HepG2 (cell line): ENCODE data around the gene ZDHHC18. TPM values are rescaled to one million over a fixed set of nuclear protein-coding genes. Genes with fewer than 3 reads are reported as not detected.

Experiments used
- ATF7 ChIP-seq, 2 experiments: fragments of 450-650 bp in 1 of 2; sonication (generic) in 1 of 2; formaldehyde crosslinking in 1 of 2; IDR thresholded peaks; 2 replicates each; pipeline versions ENCODE4 v1.4.0 to v1.6.1; 2016 to 2020; ENCODE audit warnings: antibody characterized with exemption in 1 of 2, mild to moderate bottlenecking in 1 of 2, missing genetic modification reagents in 1 of 2
- E2F1 ChIP-seq: sonication (generic); formaldehyde crosslinking; IDR thresholded peaks from 2 replicates; pipeline ENCODE4 v1.5.0; 2020; ENCODE audit warnings: missing genetic modification reagents
- JUNB ChIP-seq: sonication (generic); formaldehyde crosslinking; IDR thresholded peaks from 2 replicates; pipeline ENCODE4 v1.8.0; 2022; ENCODE audit warnings: missing genetic modification reagents, mild to moderate bottlenecking, borderline replicate concordance
- LBX2 ChIP-seq: sonication (generic); formaldehyde crosslinking; IDR thresholded peaks from 2 replicates; pipeline ENCODE4 v1.5.0; 2020; ENCODE audit warnings: missing genetic modification reagents, mild to moderate bottlenecking, borderline replicate concordance
- MEF2D ChIP-seq: sonication (generic); formaldehyde crosslinking; IDR thresholded peaks from 2 replicates; pipeline ENCODE4 v1.5.1; 2020; ENCODE audit warnings: mild to moderate bottlenecking, missing genetic modification reagents
- MTA3 ChIP-seq: sonication (generic); formaldehyde crosslinking; IDR thresholded peaks from 2 replicates; pipeline ENCODE4 v1.4.0; 2020; ENCODE audit warnings: missing genetic modification reagents
- NKX3-1 ChIP-seq: sonication (generic); formaldehyde crosslinking; IDR thresholded peaks from 2 replicates; pipeline ENCODE4 v1.5.0; 2020; ENCODE audit warnings: missing genetic modification reagents
- PAF1 ChIP-seq: IDR thresholded peaks from 2 replicates; pipeline ENCODE4 v1.6.1; 2016; ENCODE audit warnings: missing genetic modification reagents, missing compliant biosample characterization
- PCBP1 ChIP-seq: fragments of 200-400 bp; formaldehyde crosslinking; IDR thresholded peaks from 2 replicates; pipeline ENCODE4 v1.6.1; 2017; ENCODE audit warnings: mild to moderate bottlenecking, low read depth, low read length, borderline replicate concordance
- POGZ ChIP-seq: sonication (generic); formaldehyde crosslinking; IDR thresholded peaks from 2 replicates; pipeline ENCODE4 v1.4.0; 2020; ENCODE audit warnings: mild to moderate bottlenecking, missing genetic modification reagents
- SAFB2 ChIP-seq: sonication (generic); formaldehyde crosslinking; IDR thresholded peaks from 2 replicates; pipeline ENCODE4 v1.5.1; 2020; ENCODE audit warnings: missing genetic modification reagents, low read depth, mild to moderate bottlenecking, borderline replicate concordance
- SP1 ChIP-seq, 2 experiments: fragments of 450-650 bp in 1 of 2; sonication (generic) in 1 of 2; formaldehyde crosslinking in 1 of 2; IDR thresholded peaks; 2 replicates each; pipeline versions ENCODE4 v1.4.0 to v1.6.1; 2016 to 2020; ENCODE audit warnings: missing genetic modification reagents in 1 of 2
- SP4 ChIP-seq: sonication (generic); formaldehyde crosslinking; IDR thresholded peaks from 2 replicates; pipeline ENCODE4 v1.8.1; 2023; ENCODE audit warnings: mild to moderate bottlenecking, missing genetic modification reagents
- TBX3 ChIP-seq: fragments of 450-650 bp; IDR thresholded peaks from 2 replicates; pipeline ENCODE4 v1.6.1; 2017; ENCODE audit warnings: antibody characterized with exemption, mild to moderate bottlenecking, inconsistent platforms, borderline replicate concordance
- U2AF2 ChIP-seq: fragments of 200-400 bp; formaldehyde crosslinking; IDR thresholded peaks from 2 replicates; pipeline ENCODE4 v1.6.1; 2017; ENCODE audit warnings: low read depth, mild to moderate bottlenecking, low read length
- ZBTB1 ChIP-seq: sonication (generic); formaldehyde crosslinking; IDR thresholded peaks from 2 replicates; pipeline ENCODE4 v1.4.0; 2020; ENCODE audit warnings: missing genetic modification reagents, borderline replicate concordance
- ZBTB4 ChIP-seq: sonication (generic); formaldehyde crosslinking; IDR thresholded peaks from 2 replicates; pipeline ENCODE4 v1.4.0; 2020; ENCODE audit warnings: missing genetic modification reagents, mild to moderate bottlenecking, borderline replicate concordance
- ZFX ChIP-seq: sonication (generic); formaldehyde crosslinking; IDR thresholded peaks from 2 replicates; pipeline ENCODE4 v1.4.0; 2020; ENCODE audit warnings: mild to moderate bottlenecking, low read depth, missing genetic modification reagents, moderate library complexity
- ZNF180 ChIP-seq: sonication (generic); formaldehyde crosslinking; IDR thresholded peaks from 2 replicates; pipeline ENCODE4 v1.4.0; 2020; ENCODE audit warnings: low read depth, missing genetic modification reagents, borderline replicate concordance
- ZNF33B ChIP-seq: sonication (generic); formaldehyde crosslinking; IDR thresholded peaks from 2 replicates; pipeline ENCODE4 v1.5.1; 2020; ENCODE audit warnings: mild to moderate bottlenecking, missing genetic modification reagents
- ZNF451 ChIP-seq: sonication (generic); formaldehyde crosslinking; IDR thresholded peaks from 2 replicates; pipeline ENCODE4 v1.5.0; 2020; ENCODE audit warnings: mild to moderate bottlenecking, missing genetic modification reagents
- ZNF572 ChIP-seq: sonication (generic); formaldehyde crosslinking; IDR thresholded peaks from 2 replicates; pipeline ENCODE4 v1.5.1; 2020; ENCODE audit warnings: mild to moderate bottlenecking, missing genetic modification reagents
- ZNF605 ChIP-seq: sonication (generic); formaldehyde crosslinking; IDR thresholded peaks from 2 replicates; pipeline ENCODE4 v1.8.0; 2022; ENCODE audit warnings: mild to moderate bottlenecking, missing genetic modification reagents
- ZNF644 ChIP-seq: IDR thresholded peaks from 2 replicates; pipeline ENCODE4 v1.6.1; 2016; ENCODE audit warnings: low read depth
- ZNF75D ChIP-seq: sonication (generic); formaldehyde crosslinking; IDR thresholded peaks from 2 replicates; pipeline ENCODE4 v1.8.1; 2023; ENCODE audit warnings: missing genetic modification reagents, mild to moderate bottlenecking, borderline replicate concordance
- polyA plus RNA-seq, 8 experiments: library from polyadenylated mRNA; depleted of rRNA in 3 of 8; stranded (reverse) in 7 of 8; unstranded in 1 of 8; fragments of >200 nt; fragmentation: Illumina TruSeq in 4 of 8; extraction: Trizol in 4 of 8; gene quantifications; 2 replicates each; pipeline versions ENCODE4 v1.2.1 to v1.2.3, GENCODE V29; 2011 to 2016; ENCODE audit warnings: low read depth in 4 of 8, missing spikeins in 1 of 8, mixed read lengths in 1 of 8; ENCODE audit not compliant: insufficient read depth in 1 of 8
- total RNA-seq, 5 experiments: library from RNA; depleted of rRNA; stranded (reverse); fragments of >200 nt; fragmentation: Illumina TruSeq; extraction: Trizol; gene quantifications; 2 replicates each; pipeline ENCODE4 v1.2.3, GENCODE V29; 2016; ENCODE audit warnings: low read depth in 1 of 5

Gene ZDHHC18
- total and polyA plus RNA-seq, 2 of the 13 experiments (the other 11 are each of a cell fraction or from before 2014, with no cell fraction given), result 13.2 to 35.3 TPM

GRCh38 chr1:26889551-26890466, 63.3 kb downstream of the ZDHHC18 start, which contains the start of gene GPN2 (continued):
- TF ChIP-seq JUNB, result no peak
- TF ChIP-seq PAF1, result peak; percentile 94
- peak; percentile 83 for TF ChIP-seq NKX3-1 (CRISPR knock-in tag)
- peak; percentile 30; the same call in 1 of the 2 replicates for TF ChIP-seq MEF2D (CRISPR knock-in tag)
- TF ChIP-seq LBX2 (CRISPR knock-in tag), result peak; percentile 88
- TF ChIP-seq PCBP1, result no peak
- no peak for TF ChIP-seq ZNF75D (CRISPR knock-in tag)
- TF ChIP-seq ZBTB1 (CRISPR knock-in tag), result no peak
- no peak for TF ChIP-seq TBX3
- TF ChIP-seq ZNF605 (CRISPR knock-in tag), result 0 out of 2 replicates have a peak, but pooled peaks have one; percentile 63
- TF ChIP-seq ZNF451, result peak; percentile 93
- TF ChIP-seq ZNF33B (CRISPR knock-in tag), result no peak
- peak; percentile 48; the same call in 1 of the 2 replicates for TF ChIP-seq ZNF572 (CRISPR knock-in tag)
- peak; percentile 12; the same call in 1 of the 2 replicates for TF ChIP-seq POGZ
- 0 out of 2 replicates have a peak, but pooled peaks have one; percentile 30 for TF ChIP-seq MTA3 (CRISPR knock-in tag)
- TF ChIP-seq SP1 (IDR thresholded peaks at IDR 0.05), result no peak
- no peak for TF ChIP-seq SP1 (CRISPR knock-in tag; IDR thresholded peaks at IDR 0.05)
- TF ChIP-seq ATF7 (IDR thresholded peaks at IDR 0.05), result no peak
- TF ChIP-seq ATF7 (CRISPR knock-in tag; IDR thresholded peaks at IDR 0.05), result peak; percentile 54; the same call in 1 of the 2 replicates
- TF ChIP-seq ZBTB4 (CRISPR knock-in tag), result no peak
- TF ChIP-seq E2F1 (CRISPR knock-in tag), result no peak
- TF ChIP-seq ZNF180 (CRISPR knock-in tag), result no peak; the same call in 1 of the 2 replicates
- TF ChIP-seq SAFB2 (CRISPR knock-in tag), result peak; percentile 80; the same call in 1 of the 2 replicates
- TF ChIP-seq ZFX (CRISPR knock-in tag), result peak; percentile 98
- TF ChIP-seq SP4 (CRISPR knock-in tag), result peak; percentile 60; the same call in 1 of the 2 replicates
- no peak for TF ChIP-seq U2AF2
- TF ChIP-seq ZNF644, result no peak
